AG04450 (cell line): ENCODE data around the gene FTMT. TPM values are rescaled to one million over a fixed set of nuclear protein-coding genes. Genes with fewer than 3 reads are reported as not detected.

Source experiments
- CTCF ChIA-PET: fragments of 300-600, 350-600 bp; formaldehyde crosslinking; extraction: SDS; loops from one replicate; lab custom pipeline; 2022; ENCODE audit warnings: antibody characterized with exemption, inconsistent platforms; lab: Charles Lee
- POLR2A ChIA-PET: fragments of 350-600 bp; formaldehyde crosslinking; extraction: SDS; loops from one replicate; lab custom pipeline; 2021; ENCODE audit warnings: antibody characterized with exemption, inconsistent platforms; lab: Yijun Ruan, JAX
- DNase-seq: peaks from one replicate; pipeline ENCODE4 v3.0.0-alpha.2; 2011; ENCODE audit warnings: low read depth, low spot score
- H3K27ac ChIP-seq: one replicate; pipeline ENCODE4 v1.5.1; 2012; ENCODE audit warnings: low read depth, low read length, control low read depth
- H3K27me3 ChIP-seq: one replicate; pipeline ENCODE4 v1.6.0; 2012; ENCODE audit warnings: low read length; ENCODE audit not compliant: control insufficient read depth, insufficient read depth
- H3K4me3 ChIP-seq: 2 replicates; pipeline ENCODE4 v1.5.1; 2011; ENCODE audit warnings: mild to moderate bottlenecking, low read depth, low read length, control low read depth
- H3K9me3 ChIP-seq: 2 replicates; pipeline ENCODE4 v1.5.1; 2012; ENCODE audit warnings: low read length; ENCODE audit not compliant: control insufficient read depth, insufficient read depth
- polyA plus RNA-seq: library from polyadenylated mRNA; depleted of rRNA; stranded (reverse); fragments of >200 nt; gene quantifications from 2 replicates; pipeline ENCODE4 v1.2.3, GENCODE V29; 2011; rRNA removed
- TF ChIP-seq, protein P1 (sequence below): IDR thresholded peaks from 2 replicates; pipeline ENCODE4 v1.5.1; 2011; ENCODE audit warnings: low read depth, low read length, control low read depth, inconsistent platforms

Gene FTMT
- polyA plus RNA-seq, 1 experiment, result not detected

DNA sequence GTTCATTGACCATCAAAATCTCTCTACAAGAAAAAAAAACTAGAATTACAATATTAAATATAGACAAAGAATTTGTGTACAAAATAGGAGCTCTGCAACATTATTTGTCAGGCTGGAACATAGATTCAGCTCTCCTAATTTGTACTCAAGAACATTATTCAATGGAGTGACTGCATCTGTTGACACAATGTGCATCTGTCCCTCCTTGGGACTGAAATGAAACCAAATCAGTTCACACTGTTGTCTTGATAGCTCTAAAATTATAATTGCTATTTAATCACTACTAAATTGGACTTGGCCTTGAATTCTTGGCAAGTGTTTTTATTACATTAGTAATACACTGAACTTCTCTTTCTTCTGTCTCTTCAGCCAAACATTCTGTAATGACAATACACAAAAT lies 47.7 kb downstream of the FTMT start:
- Histone ChIP-seq H3K27me3 (no peaks in the 10 kb centered on the region), H3K9me3 (no peaks in the 10 kb centered on the region), H3K4me3 (no peak overlapping the region), H3K27ac (no peak overlapping the region)
- CTCF ChIA-PET, result no interaction called here
- POLR2A ChIA-PET, result no interaction called here
- DNase-seq, result no peak
- TF ChIP-seq, protein P1, sequence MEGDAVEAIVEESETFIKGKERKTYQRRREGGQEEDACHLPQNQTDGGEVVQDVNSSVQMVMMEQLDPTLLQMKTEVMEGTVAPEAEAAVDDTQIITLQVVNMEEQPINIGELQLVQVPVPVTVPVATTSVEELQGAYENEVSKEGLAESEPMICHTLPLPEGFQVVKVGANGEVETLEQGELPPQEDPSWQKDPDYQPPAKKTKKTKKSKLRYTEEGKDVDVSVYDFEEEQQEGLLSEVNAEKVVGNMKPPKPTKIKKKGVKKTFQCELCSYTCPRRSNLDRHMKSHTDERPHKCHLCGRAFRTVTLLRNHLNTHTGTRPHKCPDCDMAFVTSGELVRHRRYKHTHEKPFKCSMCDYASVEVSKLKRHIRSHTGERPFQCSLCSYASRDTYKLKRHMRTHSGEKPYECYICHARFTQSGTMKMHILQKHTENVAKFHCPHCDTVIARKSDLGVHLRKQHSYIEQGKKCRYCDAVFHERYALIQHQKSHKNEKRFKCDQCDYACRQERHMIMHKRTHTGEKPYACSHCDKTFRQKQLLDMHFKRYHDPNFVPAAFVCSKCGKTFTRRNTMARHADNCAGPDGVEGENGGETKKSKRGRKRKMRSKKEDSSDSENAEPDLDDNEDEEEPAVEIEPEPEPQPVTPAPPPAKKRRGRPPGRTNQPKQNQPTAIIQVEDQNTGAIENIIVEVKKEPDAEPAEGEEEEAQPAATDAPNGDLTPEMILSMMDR, result no peak

Other genes with a start within 250 kb of the FTMT start
- 4.1 and 6.1 TPM in 2 replicates for gene SRFBP1, start 110.1 kb downstream of the FTMT start, polyA plus RNA-seq
- gene LOX, start 226.4 kb downstream of the FTMT start, polyA plus RNA-seq, result 228 and 239 TPM in 2 replicates